Right lobe of liver (tissue), 6 donors: Measurements from ENCODE around the gene EPHA3. TPM values are rescaled to one million over a fixed set of nuclear protein-coding genes. Genes with fewer than 3 reads are reported as not detected.

Experiments
- ATAC-seq, 4 donors: fragments of 200-7000 bp; cut with Tn5 transposase; one replicate each; pipeline ENCODE4 v1.9.1; 2020; ENCODE audit warnings: mild to moderate bottlenecking in 4 of 4, moderate library complexity in 4 of 4
- DNase-seq, 3 donors: peaks; one replicate each; pipeline ENCODE4 v3.0.0-alpha.2; 2020
- H3K27ac ChIP-seq, 3 donors: fragments of 200-600 bp; one replicate each; pipeline ENCODE4 v1.8.0; 2022
- H3K27me3 ChIP-seq, 2 donors: fragments of 200-600 bp; one replicate each; pipeline ENCODE4 v1.8.0; 2022
- H3K36me3 ChIP-seq, 4 donors: fragments of 200-600 bp; sonication (generic) in 1 of 4; one replicate each; pipeline versions ENCODE4 v1.5.1 to v1.8.0; 2017 to 2022; ENCODE audit warnings: control low read depth in 1 of 4
- H3K4me1 ChIP-seq, 4 donors: fragments of 200-600 bp; sonication (generic) in 1 of 4; one replicate each; pipeline versions ENCODE4 v1.5.1 to v1.8.0; 2017 to 2022; ENCODE audit warnings: control low read depth in 1 of 4
- H3K4me3 ChIP-seq, 3 donors: fragments of 200-600 bp; one replicate each; pipeline ENCODE4 v1.8.0; 2022
- H3K9me3 ChIP-seq, 4 donors: fragments of 200-600 bp; sonication (generic) in 1 of 4; one replicate each; pipeline versions ENCODE4 v1.5.1 to v1.8.0; 2017 to 2022; ENCODE audit warnings: control low read depth in 1 of 4
- POLR2A ChIP-seq: fragments of 450-650 bp; IDR thresholded peaks from one replicate; pipeline ENCODE4 v1.6.1; 2017; ENCODE audit warnings: antibody characterized with exemption, mild to moderate bottlenecking
- WGBS: methylation state at CpG from one replicate; pipeline ENCODE4 v1.1.6; 2018; ENCODE audit warnings: low coverage, low lambda C conversion rate; ENCODE audit not compliant: insufficient coverage; ENCODE audit errors: missing lambda C conversion rate; 5-methylcytosine and 5-hydroxymethylcytosine counted together
- intact Hi-C, 2 donors: fragments of 100-400 bp; cut with DNase I; formaldehyde crosslinking; loops; one replicate each; pipeline versions ENCODE4 v1.11.2 to v1.14.1; 2022
- total RNA-seq, 6 experiments: library from RNA; depleted of rRNA in 2 of 6; stranded (reverse); fragments of >200 nt in 2 of 6; fragmentation: NEBNext Ultra II Directional in 3 of 6; extraction: Animal tissue kit (Norgen Biotek cat#: 25700) in 3 of 6; gene quantifications; one replicate each; pipeline versions ENCODE4 v1.1.0 to v1.2.4, GENCODE V29; 2016 to 2023
- TF ChIP-seq, protein P1 (sequence below), 4 donors: fragments of 200-600 bp in 3 of 4; fragments of 450-650 bp in 1 of 4; IDR thresholded peaks; one replicate each; pipeline versions ENCODE4 v1.5.1 to v1.8.0; 2016 to 2022; ENCODE audit warnings: antibody characterized with exemption in 4 of 4, mild to moderate bottlenecking in 2 of 4
- donor health status: DM: no; HTN: yes; CAD: no.
- donor health status: DM: no; HTN: no; CAD: no.
- donor health status: DM: no; HTN: no; CAD: no.
- donor health status: DM: no; HTN: yes; CAD: no.
- donor health status: DM: no; HTN: yes; CAD: no.

EPHA3 gene
- total RNA-seq, 6 experiments from 2014 or later = 0.95 to 2.9 (median 1.5) TPM

DNA sequence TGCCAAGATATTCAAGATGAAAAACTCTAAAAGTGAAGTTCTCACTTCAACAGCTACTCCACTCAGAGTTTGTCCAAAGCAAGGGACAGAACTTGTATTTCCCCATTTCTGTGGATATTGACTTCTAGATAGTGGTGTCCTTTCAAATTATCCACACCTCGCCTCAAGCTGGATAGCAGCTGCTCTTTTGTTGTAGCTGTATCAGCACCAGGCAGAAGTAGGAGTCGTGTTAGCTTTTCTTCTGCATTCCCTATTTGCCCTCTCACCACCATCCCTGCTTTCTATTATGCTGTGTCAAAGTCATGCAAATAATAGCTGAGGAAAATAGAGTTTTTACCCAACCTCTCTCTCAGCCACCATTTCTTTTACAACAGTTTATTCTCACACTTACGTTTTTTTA is 303.8 kb downstream of the EPHA3 start:
- ATAC-seq = no peak
- no peak overlapping the region for H3K4me3 ChIP-seq
- H3K27ac ChIP-seq = no peak overlapping the region
- H3K27me3 ChIP-seq = no peaks in the 10 kb centered on the region
- H3K36me3 ChIP-seq = no peaks in the 10 kb centered on the region
- H3K9me3 ChIP-seq = no peaks in the 10 kb centered on the region
- TF ChIP-seq POLR2A = no peak
- no peaks in the 10 kb centered on the region for H3K4me1 ChIP-seq
- DNase-seq = no peak
- intact Hi-C loops = no loop called here
- 20% methylated on average over 3 of the region's 3 CpGs for WGBS

DNA sequence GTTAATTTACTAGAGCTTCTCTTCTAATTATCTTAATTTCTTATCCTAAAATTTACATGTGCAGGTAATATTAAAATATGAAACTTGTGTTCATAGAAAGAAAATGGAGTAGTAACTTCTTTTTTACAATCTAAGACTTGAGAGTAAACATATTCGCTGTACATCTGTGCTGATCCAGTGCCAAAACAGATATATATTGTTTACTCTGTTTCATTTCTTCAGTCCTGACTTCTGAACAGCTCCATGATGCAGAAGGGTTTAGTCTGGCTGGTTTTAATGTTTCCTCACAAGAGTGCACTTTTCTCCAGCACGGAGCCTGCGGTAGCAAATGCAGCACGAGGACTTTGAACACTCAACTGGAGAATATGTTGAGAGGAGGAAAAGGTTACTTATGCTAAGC is 306.8 kb downstream of the EPHA3 start:
- no peak for ATAC-seq
- no peaks in the 10 kb centered on the region for H3K36me3 ChIP-seq
- no peaks in the 10 kb centered on the region for H3K4me1 ChIP-seq
- no peak overlapping the region for H3K27ac ChIP-seq
- no peak for DNase-seq
- H3K4me3 ChIP-seq = no peak overlapping the region
- WGBS = 35% methylated on average over 4 of the region's 4 CpGs
- H3K9me3 ChIP-seq = no peaks in the 10 kb centered on the region
- no peaks in the 10 kb centered on the region for H3K27me3 ChIP-seq
- TF ChIP-seq POLR2A = no peak
- TF ChIP-seq, protein P1, sequence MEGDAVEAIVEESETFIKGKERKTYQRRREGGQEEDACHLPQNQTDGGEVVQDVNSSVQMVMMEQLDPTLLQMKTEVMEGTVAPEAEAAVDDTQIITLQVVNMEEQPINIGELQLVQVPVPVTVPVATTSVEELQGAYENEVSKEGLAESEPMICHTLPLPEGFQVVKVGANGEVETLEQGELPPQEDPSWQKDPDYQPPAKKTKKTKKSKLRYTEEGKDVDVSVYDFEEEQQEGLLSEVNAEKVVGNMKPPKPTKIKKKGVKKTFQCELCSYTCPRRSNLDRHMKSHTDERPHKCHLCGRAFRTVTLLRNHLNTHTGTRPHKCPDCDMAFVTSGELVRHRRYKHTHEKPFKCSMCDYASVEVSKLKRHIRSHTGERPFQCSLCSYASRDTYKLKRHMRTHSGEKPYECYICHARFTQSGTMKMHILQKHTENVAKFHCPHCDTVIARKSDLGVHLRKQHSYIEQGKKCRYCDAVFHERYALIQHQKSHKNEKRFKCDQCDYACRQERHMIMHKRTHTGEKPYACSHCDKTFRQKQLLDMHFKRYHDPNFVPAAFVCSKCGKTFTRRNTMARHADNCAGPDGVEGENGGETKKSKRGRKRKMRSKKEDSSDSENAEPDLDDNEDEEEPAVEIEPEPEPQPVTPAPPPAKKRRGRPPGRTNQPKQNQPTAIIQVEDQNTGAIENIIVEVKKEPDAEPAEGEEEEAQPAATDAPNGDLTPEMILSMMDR (IDR thresholded peaks at IDR 0.05) = no peak
- intact Hi-C loops = no loop called here

DNA sequence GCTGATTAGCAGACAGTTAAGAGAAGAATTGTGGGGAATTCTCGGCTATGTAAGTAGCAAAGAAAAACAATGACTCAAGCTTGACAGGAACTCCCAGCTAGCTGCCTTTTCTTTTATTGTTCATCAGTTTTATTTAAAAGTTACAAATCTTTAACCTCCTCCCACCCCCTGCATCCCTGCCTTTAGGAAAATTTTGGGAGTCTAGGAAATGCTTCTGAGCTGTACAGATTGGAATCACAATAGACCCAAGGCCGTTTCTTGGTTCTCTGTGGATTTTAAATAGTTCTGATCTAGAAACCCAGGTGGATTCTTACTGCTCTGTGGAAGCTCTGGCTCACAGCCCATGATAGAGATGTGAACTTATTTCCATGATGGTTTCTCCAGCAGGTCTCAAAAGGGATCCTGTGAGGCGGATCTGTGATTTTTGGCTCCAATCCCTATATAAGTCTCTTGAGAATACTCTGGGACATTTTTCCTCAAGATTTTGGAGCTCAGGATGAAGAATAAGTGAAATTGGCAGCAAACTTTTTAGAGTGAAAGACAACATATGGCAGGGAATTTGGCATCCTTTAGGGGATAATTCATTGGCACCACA is 312.3 kb downstream of the EPHA3 start:
- Histone ChIP-seq H3K9me3 (no peaks in the 10 kb centered on the region), H3K27ac (no peak overlapping the region), H3K36me3 (no peaks in the 10 kb centered on the region), H3K4me3 (no peak overlapping the region), H3K27me3 (no peaks in the 10 kb centered on the region), H3K4me1 (no peaks in the 10 kb centered on the region)
- intact Hi-C loops = no loop called here
- 51% methylated on average over 3 of the region's 3 CpGs for WGBS
- no peak for TF ChIP-seq POLR2A
- TF ChIP-seq, protein P1 (IDR thresholded peaks at IDR 0.05) = no peak
- no peak for DNase-seq
- ATAC-seq = no peak

DNA sequence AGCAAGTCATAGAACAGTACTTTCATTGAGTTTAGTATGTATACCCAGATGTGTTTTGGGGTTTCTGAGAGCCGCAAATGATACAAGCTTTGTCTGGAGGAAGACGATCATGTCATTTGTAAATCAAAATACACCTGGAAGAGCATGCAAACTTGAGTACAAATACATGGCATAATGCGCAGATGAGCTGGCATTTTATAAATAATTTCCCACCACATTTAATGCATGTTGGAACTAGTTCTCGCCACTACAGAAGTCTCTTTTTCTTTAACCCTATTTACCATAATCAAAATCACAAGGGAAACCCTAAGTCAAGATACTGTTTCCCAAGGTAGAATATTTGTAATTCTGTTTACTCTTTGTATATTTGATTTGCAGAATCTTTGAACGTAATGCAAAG is 318.6 kb downstream of the EPHA3 start:
- no peak for TF ChIP-seq POLR2A
- TF ChIP-seq, protein P1 (IDR thresholded peaks at IDR 0.05) = no peak
- Histone ChIP-seq H3K4me1 (no peaks in the 10 kb centered on the region), H3K9me3 (no peaks in the 10 kb centered on the region), H3K27me3 (no peaks in the 10 kb centered on the region), H3K4me3 (no peak overlapping the region), H3K27ac (no peak overlapping the region), H3K36me3 (no peaks in the 10 kb centered on the region)
- WGBS = 60% methylated on average over 5 of the region's 5 CpGs
- DNase-seq (no peak), ATAC-seq (no peak)
- intact Hi-C loops = no loop called here

DNA sequence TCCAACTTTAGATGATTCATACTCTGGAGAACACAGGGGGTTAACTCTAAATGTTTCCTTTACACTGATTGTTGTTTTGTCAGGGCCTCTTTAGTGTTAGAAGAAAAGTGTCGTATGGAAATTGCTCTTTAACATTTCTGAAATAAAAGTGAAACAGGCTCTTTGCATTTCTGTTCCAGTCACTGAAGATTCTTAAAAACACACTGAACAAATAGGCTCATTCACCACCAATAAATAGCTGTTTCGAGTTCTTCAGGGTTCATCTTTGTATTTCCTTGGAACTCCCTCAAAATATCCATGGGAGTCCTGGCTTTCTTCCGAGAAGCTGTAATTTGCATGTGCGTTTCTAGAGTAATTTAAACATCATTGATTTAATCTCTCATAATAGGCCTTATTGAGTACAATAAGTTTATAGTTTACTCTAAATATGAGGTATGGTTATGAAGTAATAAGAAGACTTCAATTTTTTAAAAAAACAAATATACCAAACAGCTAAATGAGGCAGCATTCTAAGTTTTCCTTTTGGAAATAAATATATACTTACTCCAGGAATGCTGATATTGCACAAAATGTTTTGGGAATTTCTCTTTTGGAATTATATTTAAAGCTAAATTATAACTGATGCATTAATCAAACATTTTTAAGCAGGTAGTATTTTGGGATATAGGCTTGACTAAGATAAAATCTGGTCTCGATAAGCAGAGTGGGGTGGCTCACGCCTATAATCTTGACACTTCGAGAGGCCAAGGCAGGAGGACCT is 327.4 kb downstream of the EPHA3 start:
- no peaks in the 10 kb centered on the region for H3K27me3 ChIP-seq
- no peak overlapping the region for H3K27ac ChIP-seq
- WGBS = 60% methylated on average over 7 of the region's 7 CpGs
- ATAC-seq = no peak
- no peaks in the 10 kb centered on the region for H3K9me3 ChIP-seq
- H3K4me3 ChIP-seq = no peak overlapping the region
- H3K36me3 ChIP-seq = no peaks in the 10 kb centered on the region
- intact Hi-C loops = no loop called here
- no peaks in the 10 kb centered on the region for H3K4me1 ChIP-seq
- TF ChIP-seq, protein P1 (IDR thresholded peaks at IDR 0.05) = no peak
- no peak for TF ChIP-seq POLR2A
- no peak for DNase-seq
